Psoas muscle (tissue), 8 donors: ENCODE measurements around the gene RNF180. TPM values are rescaled to one million over a fixed set of nuclear protein-coding genes. Genes with fewer than 3 reads are reported as not detected.

Experiments used
- ATAC-seq, 4 donors: fragments of 200-7000 bp; cut with Tn5 transposase; one replicate each; pipeline ENCODE4 v1.9.1; 2020; ENCODE audit warnings: moderate library complexity in 3 of 4, mild to moderate bottlenecking in 2 of 4
- DNase-seq, 2 donors: peaks; one replicate each; pipeline ENCODE4 v3.0.0-alpha.2; 2020
- H3K27ac ChIP-seq: fragments of 200-600 bp; one replicate; pipeline ENCODE4 v1.8.0; 2022
- H3K27me3 ChIP-seq, 3 donors: fragments of 200-600 bp in 1 of 3; one replicate each; pipeline versions ENCODE4 v1.6.1 to v1.8.0; 2013 to 2022; ENCODE audit warnings: low read length in 2 of 3, mild to moderate bottlenecking in 2 of 3, moderate library complexity in 1 of 3; ENCODE audit not compliant: insufficient read depth in 3 of 3
- H3K36me3 ChIP-seq, 2 donors: fragments of 200-600 bp in 1 of 2; one replicate each; pipeline versions ENCODE4 v1.6.1 to v1.8.0; 2013 to 2022; ENCODE audit warnings: low read depth in 1 of 2, mild to moderate bottlenecking in 1 of 2, moderate library complexity in 1 of 2; ENCODE audit not compliant: insufficient read depth in 1 of 2
- H3K4me1 ChIP-seq: fragments of 200-600 bp; one replicate; pipeline ENCODE4 v1.8.0; 2022
- H3K4me3 ChIP-seq: fragments of 200-600 bp; one replicate; pipeline ENCODE4 v1.8.0; 2022; ENCODE audit warnings: mild to moderate bottlenecking
- H3K9me3 ChIP-seq: fragments of 200-600 bp; one replicate; pipeline ENCODE4 v1.8.0; 2022
- WGBS, 3 donors: extraction: QIAGEN DNeasy Blood & Tissue Kit; methylation state at CpG; one replicate each; pipeline versions ENCODE4 v1.1.6 to v1.1.7; 2013; 5-methylcytosine and 5-hydroxymethylcytosine counted together
- intact Hi-C, 2 donors: fragments of 100-400 bp; cut with DNase I; formaldehyde crosslinking; loops; one replicate each; pipeline versions ENCODE4 v1.11.0 to v1.14.2; 2022
- polyA plus RNA-seq, 3 donors: library from polyadenylated mRNA; stranded (reverse); fragments of 200-250 nt; gene quantifications; one replicate each; pipeline ENCODE4 v1.2.3, GENCODE V29; 2013
- total RNA-seq, 4 donors: library from RNA; stranded (reverse); fragmentation: NEBNext Ultra II Directional in 2 of 4; extraction: Animal tissue kit (Norgen Biotek cat#: 25700) in 2 of 4; gene quantifications; one replicate each; pipeline versions ENCODE4 v1.2.1 to v1.2.4, GENCODE V29; 2021 to 2023
- TF ChIP-seq, protein P1 (sequence below): fragments of 200-600 bp; IDR thresholded peaks from one replicate; pipeline ENCODE4 v1.8.0; 2022; ENCODE audit warnings: antibody characterized with exemption
- donor health status: healthy with polysubstance abuse.
- donor health status: DM: no; HTN: no; CAD: no; lungs with moderate emphysema.
- donor health status: Bipolar disorder and iron deficiency.
- donor health status: healthy.
- donor health status: DM: yes; HTN: yes; CAD: no.
- donor health status: DM: no; HTN: no; CAD: no.
- donor health status: DM: no; HTN: no; CAD: no.
- donor health status: DM: yes; HTN: yes; CAD: no.

RNF180 gene
- total and polyA plus RNA-seq, 7 donors, result 0.21 to 8.9 (median 4.6) TPM

GRCh38 chr5:64312491-64312890, 146.8 kb downstream of the RNF180 start:
- H3K27ac ChIP-seq, result no peak overlapping the region
- WGBS, 3 donors, result 84 to 87% (median 84%) methylated on average over 4 of the region's 4 CpGs
- DNase-seq, result no peak
- no peak overlapping the region for H3K4me3 ChIP-seq
- H3K9me3 ChIP-seq, result no peaks in the 10 kb centered on the region
- H3K36me3 ChIP-seq, result no peaks in the 10 kb centered on the region
- intact Hi-C loops, result no loop called here
- no peaks in the 10 kb centered on the region for H3K4me1 ChIP-seq
- TF ChIP-seq, protein P1, sequence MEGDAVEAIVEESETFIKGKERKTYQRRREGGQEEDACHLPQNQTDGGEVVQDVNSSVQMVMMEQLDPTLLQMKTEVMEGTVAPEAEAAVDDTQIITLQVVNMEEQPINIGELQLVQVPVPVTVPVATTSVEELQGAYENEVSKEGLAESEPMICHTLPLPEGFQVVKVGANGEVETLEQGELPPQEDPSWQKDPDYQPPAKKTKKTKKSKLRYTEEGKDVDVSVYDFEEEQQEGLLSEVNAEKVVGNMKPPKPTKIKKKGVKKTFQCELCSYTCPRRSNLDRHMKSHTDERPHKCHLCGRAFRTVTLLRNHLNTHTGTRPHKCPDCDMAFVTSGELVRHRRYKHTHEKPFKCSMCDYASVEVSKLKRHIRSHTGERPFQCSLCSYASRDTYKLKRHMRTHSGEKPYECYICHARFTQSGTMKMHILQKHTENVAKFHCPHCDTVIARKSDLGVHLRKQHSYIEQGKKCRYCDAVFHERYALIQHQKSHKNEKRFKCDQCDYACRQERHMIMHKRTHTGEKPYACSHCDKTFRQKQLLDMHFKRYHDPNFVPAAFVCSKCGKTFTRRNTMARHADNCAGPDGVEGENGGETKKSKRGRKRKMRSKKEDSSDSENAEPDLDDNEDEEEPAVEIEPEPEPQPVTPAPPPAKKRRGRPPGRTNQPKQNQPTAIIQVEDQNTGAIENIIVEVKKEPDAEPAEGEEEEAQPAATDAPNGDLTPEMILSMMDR, result no peak
- ATAC-seq, result no peak
- H3K27me3 ChIP-seq, result no peaks in the 10 kb centered on the region

DNA sequence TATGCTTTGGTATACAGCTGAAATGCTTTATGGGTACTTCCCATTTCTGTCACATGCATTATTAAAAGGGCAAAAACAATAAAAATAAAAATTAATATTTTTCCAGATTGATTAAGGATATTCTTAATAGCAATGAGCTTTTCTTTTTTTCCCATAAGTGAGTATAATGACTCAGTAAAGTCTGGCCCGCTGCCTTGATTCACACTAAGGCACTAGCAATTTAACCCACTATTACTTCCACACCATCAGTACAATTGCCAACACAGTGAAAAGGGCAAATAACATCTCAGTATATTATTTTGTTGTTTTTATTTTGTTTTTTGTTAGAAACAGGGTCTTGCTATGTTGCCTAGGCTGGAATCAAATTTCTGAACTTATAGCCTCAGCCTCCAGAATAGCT, 150.1 kb downstream of the RNF180 start:
- no peaks in the 10 kb centered on the region for H3K27me3 ChIP-seq
- no peaks in the 10 kb centered on the region for H3K9me3 ChIP-seq
- ATAC-seq (no peak), DNase-seq (no peak)
- H3K36me3 ChIP-seq, result no peaks in the 10 kb centered on the region
- intact Hi-C loops, result no loop called here
- no peak overlapping the region for H3K4me3 ChIP-seq
- TF ChIP-seq, protein P1, result no peak
- WGBS, 3 donors, result 75 to 90% (median 76%) methylated on average over 1 of the region's 1 CpG
- no peak overlapping the region for H3K27ac ChIP-seq
- H3K4me1 ChIP-seq, result no peaks in the 10 kb centered on the region

DNA sequence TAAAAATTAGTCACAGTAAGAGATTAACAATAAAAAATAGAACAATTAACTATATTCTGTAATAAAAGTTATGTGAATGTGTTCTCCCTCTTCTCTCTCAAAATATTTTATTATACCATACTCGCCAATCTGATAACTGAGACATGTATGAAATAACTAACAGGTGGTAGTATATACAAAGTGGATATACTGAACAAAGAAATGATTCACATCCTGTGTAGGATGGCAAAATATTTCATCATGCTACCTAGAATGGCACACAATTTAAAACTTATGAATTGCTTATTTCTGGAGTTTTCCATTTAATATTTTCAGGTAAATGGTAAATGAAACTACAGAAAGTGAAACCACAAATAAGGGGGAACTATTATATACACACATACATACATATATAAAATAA, 152.5 kb downstream of the RNF180 start:
- Histone ChIP-seq H3K9me3 (no peaks in the 10 kb centered on the region), H3K4me1 (no peaks in the 10 kb centered on the region), H3K27me3 (no peaks in the 10 kb centered on the region), H3K27ac (no peak overlapping the region), H3K4me3 (no peak overlapping the region), H3K36me3 (no peaks in the 10 kb centered on the region)
- TF ChIP-seq, protein P1, result no peak
- no peak for ATAC-seq
- intact Hi-C loops, result no loop called here
- no peak for DNase-seq
- 93 to 94% (median 94%) methylated on average over 1 of the region's 1 CpG for WGBS, 3 donors

- Histone ChIP-seq H3K9me3 (peaks cover 6% of the 10 kb centered on the region), H3K27ac (no peak overlapping the region), H3K27me3 (no peaks in the 10 kb centered on the region), H3K4me1 (no peaks in the 10 kb centered on the region), H3K4me3 (no peak overlapping the region), H3K36me3 (no peaks in the 10 kb centered on the region)
- 65 to 85% (median 77%) methylated on average over 1 of the region's 1 CpG for WGBS, 3 donors
- TF ChIP-seq, protein P1, result no peak
- DNase-seq, result no peak
- intact Hi-C loops, result no loop called here
- ATAC-seq, result no peak
Measured at GRCh38 chr5:64323591-64323990, 157.9 kb downstream of the RNF180 start.

GRCh38 chr5:64330728-64331231, 165.1 kb downstream of the RNF180 start:
- no peak overlapping the region for H3K27ac ChIP-seq
- H3K27me3 ChIP-seq, result no peaks in the 10 kb centered on the region
- intact Hi-C loops, result no loop called here
- no peaks in the 10 kb centered on the region for H3K36me3 ChIP-seq
- H3K9me3 ChIP-seq, result peaks cover 6% of the 10 kb centered on the region
- H3K4me1 ChIP-seq, result peaks cover 14% of the 10 kb centered on the region
- TF ChIP-seq, protein P1, result no peak
- no peak overlapping the region for H3K4me3 ChIP-seq
- 24 to 39% (median 37%) methylated on average over 5 to 6 of the region's 6 CpGs for WGBS, 3 donors
- peak; percentile 25 to 66 for DNase-seq
- peak; percentile 66 to 77 (median 70) for ATAC-seq
